Muscle layer of colon (tissue), 2 donors: Measurements from ENCODE around the gene RANBP1.

Source experiments
- H3K27ac ChIP-seq: one replicate; pipeline ENCODE4 v1.7.0; 2013; ENCODE audit warnings: low read depth, mild to moderate bottlenecking, low read length, moderate library complexity
- H3K27me3 ChIP-seq, 2 donors: one replicate each; pipeline ENCODE4 v1.7.0; 2013; ENCODE audit warnings: low read length in 2 of 2, mild to moderate bottlenecking in 2 of 2; ENCODE audit not compliant: insufficient read depth in 2 of 2, control insufficient read depth in 1 of 2
- H3K36me3 ChIP-seq: one replicate; pipeline ENCODE4 v1.7.0; 2013; ENCODE audit warnings: mild to moderate bottlenecking, low read length; ENCODE audit not compliant: insufficient read depth
- H3K4me1 ChIP-seq: one replicate; pipeline ENCODE4 v1.7.0; 2013; ENCODE audit warnings: mild to moderate bottlenecking, low read length; ENCODE audit not compliant: insufficient read depth
- H3K4me3 ChIP-seq, 2 donors: one replicate each; pipeline ENCODE4 v1.7.0; 2013; ENCODE audit warnings: low read length in 2 of 2, low read depth in 1 of 2, mild to moderate bottlenecking in 1 of 2, moderate library complexity in 1 of 2
- H3K9ac ChIP-seq: one replicate; pipeline ENCODE4 v1.7.0; 2013; ENCODE audit warnings: low read length
- H3K9me3 ChIP-seq: one replicate; pipeline ENCODE4 v1.7.0; 2013; ENCODE audit warnings: mild to moderate bottlenecking, low read length
- donor health status: abdominal sarcoma.
- donor health status: Adenocarcinoma of cecum.

RANBP1 gene

DNA sequence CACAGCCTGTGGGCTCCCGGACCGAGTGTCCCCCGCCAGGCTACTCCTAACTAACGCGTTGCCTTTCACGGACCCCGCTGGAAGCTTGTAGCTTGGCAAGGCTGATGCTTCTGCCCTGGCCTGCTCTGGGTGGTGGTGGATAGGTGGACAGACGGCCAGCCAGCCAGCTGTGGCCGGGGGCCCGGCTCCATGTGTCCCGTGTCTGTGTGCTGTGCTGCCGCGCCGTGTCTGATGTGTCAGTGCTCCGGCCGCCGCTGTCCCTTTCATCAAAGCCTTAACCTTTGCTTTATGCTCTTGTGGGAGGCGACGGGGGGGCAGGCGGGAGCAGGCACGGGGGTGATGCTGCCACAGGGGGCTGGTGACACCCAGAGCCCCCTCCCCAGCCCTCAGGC lies 29.9 kb downstream of the RANBP1 start:
- Histone ChIP-seq H3K4me1 (no peaks in the 10 kb centered on the region), H3K27me3 (no peaks in the 10 kb centered on the region), H3K9me3 (no peaks in the 10 kb centered on the region), H3K36me3 (no peaks in the 10 kb centered on the region), H3K27ac (no peak overlapping the region), H3K9ac (no peak overlapping the region), H3K4me3 (no peak overlapping the region)

GRCh38 chr22:20146777-20147176 lies 30.9 kb downstream of the RANBP1 start:
- Histone ChIP-seq H3K4me1 (no peaks in the 10 kb centered on the region), H3K27me3 (no peaks in the 10 kb centered on the region), H3K36me3 (no peaks in the 10 kb centered on the region), H3K27ac (no peak overlapping the region), H3K9ac (no peak overlapping the region), H3K4me3 (no peak overlapping the region), H3K9me3 (no peaks in the 10 kb centered on the region)

DNA sequence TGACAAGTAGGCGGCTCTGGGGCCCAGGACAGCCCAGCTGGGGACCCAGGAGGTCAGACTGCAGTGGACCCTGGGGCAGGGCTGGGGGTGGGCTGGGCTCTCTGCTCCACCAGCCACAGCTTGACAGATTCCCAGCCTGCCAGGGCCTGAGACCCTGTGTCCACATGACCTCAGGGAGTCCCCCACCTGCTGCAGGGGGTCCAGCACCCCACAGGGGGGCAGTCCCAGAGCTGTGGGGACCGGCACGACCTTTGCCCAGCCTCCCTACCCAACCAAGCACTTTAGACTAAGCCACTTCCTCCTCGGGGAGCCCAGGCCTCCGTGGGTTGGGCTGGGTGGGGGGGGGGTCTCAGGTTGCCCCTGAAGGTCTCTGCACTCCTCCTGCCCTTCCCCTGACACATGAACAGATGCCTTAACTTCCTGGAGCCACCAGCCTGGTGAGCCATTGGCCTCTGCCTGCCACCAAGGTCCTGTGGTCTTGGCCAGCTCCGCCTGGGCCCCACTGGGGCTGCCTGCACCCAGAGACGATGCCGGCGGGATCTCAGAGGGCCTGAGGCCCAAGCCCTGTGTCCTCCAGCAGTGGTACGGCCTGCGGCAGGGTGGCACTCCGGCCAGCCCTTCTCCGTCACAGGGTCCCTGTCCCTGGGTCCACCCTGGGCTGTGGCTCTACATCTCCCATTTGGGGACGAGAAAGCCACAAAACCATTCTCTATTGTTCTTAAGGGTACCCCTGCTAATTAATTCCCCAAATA lies 31.5 kb downstream of the RANBP1 start:
- Histone ChIP-seq H3K4me3 (no peak overlapping the region), H3K9ac (no peak overlapping the region), H3K27ac (no peak overlapping the region), H3K36me3 (no peaks in the 10 kb centered on the region), H3K4me1 (no peaks in the 10 kb centered on the region), H3K27me3 (no peaks in the 10 kb centered on the region), H3K9me3 (no peaks in the 10 kb centered on the region)

DNA sequence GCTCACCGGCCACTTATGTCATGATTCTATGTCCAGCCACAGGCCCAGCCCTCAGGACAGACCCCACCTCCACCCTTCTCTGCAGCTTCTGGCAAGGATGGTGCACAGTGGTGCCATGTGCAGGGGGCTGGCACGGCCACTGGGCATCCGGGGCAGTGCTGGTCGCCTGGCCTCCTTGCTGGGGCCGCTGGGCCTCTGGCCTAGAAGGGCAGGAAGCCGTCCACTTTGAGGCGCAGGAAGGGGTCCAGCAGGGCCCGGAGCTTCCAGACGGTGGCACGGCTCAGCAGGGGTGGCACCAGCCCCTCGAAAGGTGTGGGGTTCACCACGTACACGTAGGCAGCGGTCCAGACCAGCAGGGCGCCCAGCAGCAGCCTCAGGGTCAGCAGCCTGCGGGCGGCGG lies 32.5 kb downstream of the RANBP1 start:
- Histone ChIP-seq H3K36me3 (no peaks in the 10 kb centered on the region), H3K9ac (no peak overlapping the region), H3K4me3 (no peak overlapping the region), H3K9me3 (no peaks in the 10 kb centered on the region), H3K4me1 (no peaks in the 10 kb centered on the region), H3K27me3 (no peaks in the 10 kb centered on the region), H3K27ac (no peak overlapping the region)

GRCh38 chr22:20149257-20150250 lies 33.6 kb downstream of the RANBP1 start:
- Histone ChIP-seq H3K9me3 (no peaks in the 10 kb centered on the region), H3K4me1 (no peaks in the 10 kb centered on the region), H3K9ac (no peak overlapping the region), H3K36me3 (no peaks in the 10 kb centered on the region), H3K27ac (no peak overlapping the region), H3K4me3 (no peak overlapping the region), H3K27me3 (peaks cover 0 to 6% of the 10 kb centered on the region in 2 donors)

DNA sequence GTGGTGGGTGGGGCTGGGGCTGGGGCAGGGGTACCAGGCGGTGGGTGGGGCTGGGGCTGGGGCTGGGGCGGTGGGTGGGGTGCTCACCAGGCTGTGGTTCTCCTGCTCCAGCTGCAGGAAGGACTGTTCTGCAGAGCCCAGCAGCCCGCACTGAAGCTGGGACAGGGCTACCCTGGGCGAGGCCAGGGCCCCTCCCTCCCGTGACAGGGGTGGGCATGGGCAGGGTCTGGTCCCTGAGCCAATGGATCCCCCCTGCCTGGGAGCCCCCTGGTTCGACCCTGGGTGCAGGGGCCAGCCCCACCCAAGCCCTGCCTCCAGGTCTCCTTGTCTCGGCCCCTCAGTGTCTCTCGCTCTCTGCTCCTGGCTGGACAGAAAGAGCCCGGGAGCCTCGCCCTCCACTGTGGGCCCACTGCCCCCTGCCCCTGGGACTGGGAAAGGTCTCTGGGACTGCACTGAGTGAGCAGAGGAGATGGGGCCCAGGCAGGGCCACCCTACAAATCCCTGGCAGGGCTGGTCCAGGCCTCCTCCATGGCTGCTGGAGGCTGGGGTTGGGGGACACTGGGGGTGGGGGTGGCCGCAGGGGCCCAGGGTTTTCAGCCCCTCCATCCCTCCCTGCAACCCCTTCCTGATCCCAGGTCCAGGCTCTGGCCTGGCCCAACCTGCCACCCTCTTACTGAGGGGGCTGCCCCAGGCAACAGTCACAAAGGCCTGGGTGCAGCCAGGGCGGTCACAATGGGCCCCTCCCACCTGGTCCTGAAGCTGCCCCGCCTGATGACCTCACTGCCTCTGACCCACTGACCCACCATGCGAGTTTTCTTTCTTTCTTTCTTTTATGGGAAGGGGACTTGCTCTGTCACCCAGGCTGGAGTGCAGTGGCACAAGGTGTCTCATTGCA lies 34.7 kb downstream of the RANBP1 start, which contains the start of gene CCDC188:
Gene CCDC188 (minus strand): TSS at position 675 of the 895 bp plus-strand sequence. CDS start 69 bp downstream, at position 606.
- Histone ChIP-seq H3K27ac (no peak within 1 kb of the TSS), H3K4me1 (no peaks in the 10 kb centered on the region), H3K27me3 (peaks cover 0 to 17% of the 10 kb centered on the region in 2 donors), H3K9me3 (no peaks in the 10 kb centered on the region), H3K36me3 (no peaks in the 10 kb centered on the region), H3K9ac (no peak within 1 kb of the TSS), H3K4me3 (no peak within 1 kb of the TSS)

- no peaks in the 10 kb centered on the region for H3K36me3 ChIP-seq
- H3K9me3 ChIP-seq = no peaks in the 10 kb centered on the region
- H3K9ac ChIP-seq = no peak overlapping the region
- no peak overlapping the region for H3K4me3 ChIP-seq
- H3K27ac ChIP-seq = no peak overlapping the region
- peaks cover 0 to 23% of the 10 kb centered on the region in 2 donors for H3K27me3 ChIP-seq
- no peaks in the 10 kb centered on the region for H3K4me1 ChIP-seq
Measured at GRCh38 chr22:20151276-20151588, 35.3 kb downstream of the RANBP1 start.

DNA sequence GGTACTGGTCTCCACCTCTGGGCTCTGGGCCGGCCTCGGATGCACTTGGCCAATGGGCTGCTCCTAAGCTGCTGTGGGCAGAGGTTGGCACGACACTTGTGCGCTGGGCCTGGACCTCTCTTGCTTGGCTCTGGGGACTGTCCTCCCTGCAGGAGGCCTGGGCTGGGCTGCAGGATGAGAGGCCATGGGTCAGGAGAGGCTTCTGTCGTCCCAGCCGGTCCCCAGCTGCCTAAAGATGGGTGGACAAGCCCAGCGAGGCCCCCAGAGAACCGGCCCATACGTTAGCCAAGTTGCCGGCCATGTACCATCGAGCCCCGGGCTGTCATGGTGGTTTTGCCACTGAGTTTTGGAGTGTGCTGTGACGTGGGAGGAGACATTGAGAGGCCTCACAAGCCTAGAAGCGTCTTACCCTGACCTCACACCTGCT lies 36.6 kb downstream of the RANBP1 start:
- Histone ChIP-seq H3K9me3 (no peaks in the 10 kb centered on the region), H3K4me1 (no peaks in the 10 kb centered on the region), H3K27ac (no peak overlapping the region), H3K27me3 (peaks cover 0 to 32% of the 10 kb centered on the region in 2 donors), H3K36me3 (no peaks in the 10 kb centered on the region), H3K4me3 (no peak overlapping the region), H3K9ac (no peak overlapping the region)

DNA sequence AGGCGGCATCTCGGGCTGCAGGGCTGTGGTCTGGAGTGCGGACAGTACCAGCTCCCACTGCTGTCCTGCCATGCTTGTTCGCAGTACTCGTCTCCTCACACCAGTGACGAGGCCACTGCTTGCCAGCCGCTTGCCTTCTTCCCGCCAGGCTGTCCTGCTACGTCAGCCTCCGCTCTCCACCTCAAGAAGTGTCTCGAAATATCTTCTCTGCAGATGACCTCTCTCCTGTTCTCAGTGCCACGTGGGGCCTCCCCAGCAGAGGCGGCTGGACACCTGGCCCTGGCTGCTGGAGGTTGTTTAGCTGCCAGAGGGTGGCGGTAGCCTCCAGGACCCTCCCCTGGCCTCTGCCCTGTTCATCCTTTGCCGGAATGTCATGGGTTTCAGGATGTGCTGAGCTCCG lies 38.0 kb downstream of the RANBP1 start:
- Histone ChIP-seq H3K4me3 (no peak overlapping the region), H3K36me3 (no peaks in the 10 kb centered on the region), H3K4me1 (no peaks in the 10 kb centered on the region), H3K27ac (no peak overlapping the region), H3K9ac (no peak overlapping the region), H3K27me3 (peaks cover 0 to 36% of the 10 kb centered on the region in 2 donors), H3K9me3 (no peaks in the 10 kb centered on the region)

GRCh38 chr22:20154602-20155187 lies 38.8 kb downstream of the RANBP1 start:
- H3K27ac ChIP-seq = no peak overlapping the region

More at GRCh38 chr22:20154602-20155187, 38.8 kb downstream of the RANBP1 start:
- H3K4me1 ChIP-seq = no peaks in the 10 kb centered on the region
- no peak overlapping the region for H3K4me3 ChIP-seq
- no peak overlapping the region for H3K9ac ChIP-seq
- peaks cover 0 to 36% of the 10 kb centered on the region in 2 donors for H3K27me3 ChIP-seq
- H3K9me3 ChIP-seq = no peaks in the 10 kb centered on the region
- no peaks in the 10 kb centered on the region for H3K36me3 ChIP-seq
